Left forelimb (tissue), 1 donor: Measurements from ENCODE around the gene PCDH15.

Experiments used
- DNase-seq: peaks from one replicate; pipeline ENCODE4 v3.0.0-alpha.2; 2018; ENCODE audit warnings: low spot score

Gene PCDH15

GRCh38 chr10:54800741-54801421, at the start of gene PCDH15:
Gene PCDH15, minus strand, starts transcription at chr10:54801231. Its CDS starts 136,969 bp downstream, at chr10:54664262.
- no peak for DNase-seq

GRCh38 chr10:54843932-54844331, 42.9 kb upstream of the PCDH15 start:
- DNase-seq = no peak

- no peak for DNase-seq
These were observed 42.1 kb upstream of the PCDH15 start for GRCh38 chr10:54843085-54843646.

- DNase-seq = no peak
These were observed 36.4 kb upstream of the PCDH15 start for GRCh38 chr10:54837479-54837878.

- no peak for DNase-seq
These were observed 32.0 kb upstream of the PCDH15 start for GRCh38 chr10:54833029-54833428.

GRCh38 chr10:54826994-54827560, 26.0 kb upstream of the PCDH15 start:
- no peak for DNase-seq

GRCh38 chr10:54815583-54815982, 14.6 kb upstream of the PCDH15 start:
- no peak for DNase-seq

GRCh38 chr10:54808186-54808935, 7.3 kb upstream of the PCDH15 start:
- no peak for DNase-seq

GRCh38 chr10:54799506-54799905, 1.5 kb downstream of the PCDH15 start:
- no peak for DNase-seq

- no peak for DNase-seq
These were observed 3.3 kb downstream of the PCDH15 start for GRCh38 chr10:54797636-54798321.

GRCh38 chr10:54796881-54797280, 4.2 kb downstream of the PCDH15 start:
- DNase-seq = no peak

- DNase-seq = no peak
These were observed 24.4 kb downstream of the PCDH15 start for GRCh38 chr10:54776622-54777021.

GRCh38 chr10:54772468-54773122, 28.4 kb downstream of the PCDH15 start:
- no peak for DNase-seq

GRCh38 chr10:54769051-54769450, 32.0 kb downstream of the PCDH15 start:
- no peak for DNase-seq

- no peak for DNase-seq
These were observed 42.2 kb downstream of the PCDH15 start for GRCh38 chr10:54758791-54759190.

- DNase-seq = no peak
These were observed 51.4 kb downstream of the PCDH15 start for GRCh38 chr10:54749623-54750022.

GRCh38 chr10:54745436-54745835, 55.6 kb downstream of the PCDH15 start:
- no peak for DNase-seq

- DNase-seq = no peak
These were observed 58.6 kb downstream of the PCDH15 start for GRCh38 chr10:54742416-54742815.

GRCh38 chr10:54728511-54728910, 72.5 kb downstream of the PCDH15 start:
- no peak for DNase-seq

- DNase-seq = no peak
These were observed 79.0 kb downstream of the PCDH15 start for GRCh38 chr10:54722075-54722474.

GRCh38 chr10:54710918-54711317, 90.1 kb downstream of the PCDH15 start:
- DNase-seq = no peak

GRCh38 chr10:54708591-54708990, 92.4 kb downstream of the PCDH15 start:
- DNase-seq = no peak
